ENCODE results near the gene PREB.

DNA sequence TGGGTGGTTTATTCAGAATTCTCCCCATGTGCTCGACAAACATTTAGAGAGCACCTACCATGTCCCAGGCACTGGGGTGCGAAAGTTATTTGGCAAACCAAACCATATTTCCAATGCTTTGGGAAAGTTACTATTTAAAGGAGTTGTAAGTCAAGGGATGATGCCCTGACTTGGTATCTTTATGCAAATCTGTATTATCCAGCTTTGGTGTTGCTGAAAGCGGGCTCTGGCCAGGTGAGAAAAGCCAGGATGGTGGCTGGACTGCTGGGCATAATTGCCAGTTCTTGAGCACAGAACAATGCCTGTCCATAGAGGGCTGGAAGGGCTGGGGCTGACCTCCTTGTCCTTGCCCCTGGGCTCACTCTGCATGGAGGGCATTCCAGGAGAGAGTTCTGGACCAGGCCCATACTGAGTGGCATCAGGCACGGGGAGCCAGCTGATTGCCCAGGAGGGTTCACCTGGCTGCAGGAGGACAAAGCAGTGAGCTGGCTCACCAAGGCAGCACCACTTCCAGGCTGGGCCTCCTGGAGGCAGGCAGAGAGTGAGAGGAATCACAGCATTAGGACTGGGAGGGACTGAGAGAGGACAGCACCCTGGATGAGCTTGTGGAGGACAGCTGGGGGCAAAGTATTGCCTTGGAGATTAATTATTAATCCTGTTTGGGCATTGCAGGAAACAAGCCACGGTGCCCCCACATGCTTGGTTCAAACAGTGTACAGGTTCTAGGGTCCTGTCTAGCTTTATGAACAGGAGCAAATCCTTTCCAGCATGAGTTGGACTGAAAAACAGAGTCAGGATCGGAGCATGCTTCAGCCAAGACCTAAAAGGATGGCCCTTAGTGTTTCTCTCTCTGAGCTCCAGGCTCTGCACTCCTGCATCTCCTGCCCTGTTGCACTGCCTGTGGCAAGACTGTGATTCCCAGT, 40.7 kb downstream of the PREB start:
- TF ChIP-seq, protein P1, sequence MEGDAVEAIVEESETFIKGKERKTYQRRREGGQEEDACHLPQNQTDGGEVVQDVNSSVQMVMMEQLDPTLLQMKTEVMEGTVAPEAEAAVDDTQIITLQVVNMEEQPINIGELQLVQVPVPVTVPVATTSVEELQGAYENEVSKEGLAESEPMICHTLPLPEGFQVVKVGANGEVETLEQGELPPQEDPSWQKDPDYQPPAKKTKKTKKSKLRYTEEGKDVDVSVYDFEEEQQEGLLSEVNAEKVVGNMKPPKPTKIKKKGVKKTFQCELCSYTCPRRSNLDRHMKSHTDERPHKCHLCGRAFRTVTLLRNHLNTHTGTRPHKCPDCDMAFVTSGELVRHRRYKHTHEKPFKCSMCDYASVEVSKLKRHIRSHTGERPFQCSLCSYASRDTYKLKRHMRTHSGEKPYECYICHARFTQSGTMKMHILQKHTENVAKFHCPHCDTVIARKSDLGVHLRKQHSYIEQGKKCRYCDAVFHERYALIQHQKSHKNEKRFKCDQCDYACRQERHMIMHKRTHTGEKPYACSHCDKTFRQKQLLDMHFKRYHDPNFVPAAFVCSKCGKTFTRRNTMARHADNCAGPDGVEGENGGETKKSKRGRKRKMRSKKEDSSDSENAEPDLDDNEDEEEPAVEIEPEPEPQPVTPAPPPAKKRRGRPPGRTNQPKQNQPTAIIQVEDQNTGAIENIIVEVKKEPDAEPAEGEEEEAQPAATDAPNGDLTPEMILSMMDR (conservative IDR thresholded peaks at IDR 0.05), result no peak
- TF ChIP-seq EZH2 (IDR thresholded peaks at IDR 0.05; ENCODE audit: low read depth), result no peak
